ENCODE measurements around the gene POLR2H. TPM values are rescaled to one million over a fixed set of nuclear protein-coding genes. Genes with fewer than 3 reads are reported as not detected.

Gene POLR2H
- total RNA-seq, 1 experiment from 2014 or later = 92.6 TPM

Other genes starting within 250 kb of the POLR2H start
- gene EIF2B5, start 226.4 kb upstream of the POLR2H start, total RNA-seq (2021) = 57.8 and 64.2 TPM in 2 replicates
- 82.6 and 83.3 TPM in 2 replicates for gene DVL3, start 206.3 kb upstream of the POLR2H start, total RNA-seq (2021)
- gene AP2M1, start 186.9 kb upstream of the POLR2H start, total RNA-seq (2021) = 382 and 419 TPM in 2 replicates
- gene ABCF3, start 175.5 kb upstream of the POLR2H start, total RNA-seq (2021) = 65.1 and 65.2 TPM in 2 replicates
- 0.13 TPM in 1 of 2 replicates, not detected in the other for gene VWA5B2, start 132.1 kb upstream of the POLR2H start, total RNA-seq (2021)
- 68.5 and 68.8 TPM in 2 replicates for gene ALG3, start 112.7 kb upstream of the POLR2H start, total RNA-seq (2021)
- 7.0 and 7.8 TPM in 2 replicates for gene EEF1AKMT4, start 112.0 kb upstream of the POLR2H start, total RNA-seq (2021)
- gene CAMK2N2, start 100.2 kb upstream of the POLR2H start, total RNA-seq (2021) = 1.3 and 2.2 TPM in 2 replicates
- not detected in 2 replicates for gene ECE2, start 85.7 kb upstream of the POLR2H start, total RNA-seq (2021)
- gene PSMD2, start 62.5 kb upstream of the POLR2H start, total RNA-seq (2021) = 622 and 645 TPM in 2 replicates
- 475 and 559 TPM in 2 replicates for gene EIF4G1, start 47.1 kb upstream of the POLR2H start, total RNA-seq (2021)
- gene FAM131A, start 24.1 kb upstream of the POLR2H start, total RNA-seq (2021) = 15.1 and 23.2 TPM in 2 replicates
- gene CLCN2, start 105 bp upstream of the POLR2H start, total RNA-seq (2021) = 11.2 and 14.8 TPM in 2 replicates
- gene THPO, start 16.5 kb downstream of the POLR2H start, total RNA-seq (2021) = not detected in 2 replicates
- gene CHRD, start 18.3 kb downstream of the POLR2H start, total RNA-seq (2021) = 0.06 and 0.57 TPM in 2 replicates
- 15.6 and 19.4 TPM in 2 replicates for gene EPHB3, start 200.1 kb downstream of the POLR2H start, total RNA-seq (2021)